Common myeloid progenitor, CD34-positive (primary cell): ENCODE data around the gene CDNF.
"Not testable (repeated sequence)": the region's sequence is repeated elsewhere in the genome, so short reads cannot be mapped to it uniquely, and the experiment has no call there.

Experiments
- CTCF ChIA-PET: fragments of 350-600 bp; sonication (Branson Sonifier 250); formaldehyde crosslinking; loops from one replicate; lab custom pipeline; 2021; ENCODE audit warnings: antibody characterized with exemption; lab: Charles Lee
- POLR2A ChIA-PET: fragments of 350-600 bp; sonication (Branson Sonifier 250); formaldehyde crosslinking; loops from one replicate; lab custom pipeline; 2021; ENCODE audit warnings: antibody characterized with exemption; lab: Charles Lee
- DNase-seq, 3 donors: peaks; one replicate each; pipeline versions ENCODE4 v3.0.0 to v3.0.0-alpha.2; 2013
- H3K27ac ChIP-seq, 2 experiments: 1 replicate in 1 of 2; 2 replicates in 1 of 2; pipeline ENCODE4 v1.7.0; 2013; ENCODE audit warnings: inconsistent platforms in 2 of 2, low read length in 2 of 2, mild to moderate bottlenecking in 2 of 2, low read depth in 1 of 2, moderate library complexity in 1 of 2; ENCODE audit not compliant: severe bottlenecking in 2 of 2, insufficient read depth in 1 of 2, poor library complexity in 1 of 2
- H3K27me3 ChIP-seq, 5 experiments: replicated peaks in 2 of 5; 1 replicate in 3 of 5; 2 replicates in 2 of 5; pipeline versions ENCODE4 v1.6.1 to v1.7.0; 2013; ENCODE audit warnings: low read length in 4 of 5, mild to moderate bottlenecking in 2 of 5, moderate library complexity in 2 of 5, inconsistent platforms in 1 of 5; ENCODE audit not compliant: insufficient read depth in 5 of 5, control insufficient read depth in 4 of 5
- H3K36me3 ChIP-seq, 4 experiments: 1 replicate in 2 of 4; 2 replicates in 2 of 4; pipeline versions ENCODE4 v1.6.1 to v1.7.0; 2013; ENCODE audit warnings: low read length in 3 of 4, control low read depth in 1 of 4, mild to moderate bottlenecking in 1 of 4; ENCODE audit not compliant: control insufficient read depth in 4 of 4, insufficient read depth in 4 of 4
- H3K4me1 ChIP-seq, 4 experiments: 1 replicate in 3 of 4; 2 replicates in 1 of 4; pipeline versions ENCODE4 v1.6.1 to v1.7.1; 2013; ENCODE audit warnings: low read length in 3 of 4, mild to moderate bottlenecking in 3 of 4, control low read depth in 1 of 4, inconsistent platforms in 1 of 4, moderate library complexity in 1 of 4; ENCODE audit not compliant: control insufficient read depth in 4 of 4, insufficient read depth in 4 of 4; ENCODE audit errors: control extremely low read depth in 1 of 4
- H3K4me3 ChIP-seq, 7 experiments: 1 replicate in 4 of 7; 2 replicates in 3 of 7; pipeline versions ENCODE4 v1.5.1 to v1.7.0; 2013; ENCODE audit warnings: mild to moderate bottlenecking in 7 of 7, low read length in 6 of 7, moderate library complexity in 6 of 7, inconsistent platforms in 2 of 7, low read depth in 2 of 7, control low read depth in 1 of 7; ENCODE audit not compliant: insufficient read depth in 4 of 7, control insufficient read depth in 1 of 7; ENCODE audit errors: extremely low read depth in 1 of 7
- H3K9me3 ChIP-seq, 5 experiments: 1 replicate in 4 of 5; 2 replicates in 1 of 5; pipeline versions ENCODE4 v1.6.1 to v1.7.1; 2013; ENCODE audit warnings: low read length in 4 of 5, mild to moderate bottlenecking in 2 of 5, inconsistent platforms in 1 of 5, low read depth in 1 of 5, moderate library complexity in 1 of 5; ENCODE audit not compliant: control insufficient read depth in 4 of 5, insufficient read depth in 2 of 5; ENCODE audit errors: control extremely low read depth in 1 of 5
- WGBS: methylation state at CpG from one replicate; pipeline ENCODE4 v1.1.5; 2013; ENCODE audit not compliant: insufficient coverage; 5-methylcytosine and 5-hydroxymethylcytosine counted together

CDNF gene

GRCh38 chr10:14820010-14820774, 17.6 kb downstream of the CDNF start:
- no peak for DNase-seq
- H3K27ac ChIP-seq: no peak overlapping the region

DNA sequence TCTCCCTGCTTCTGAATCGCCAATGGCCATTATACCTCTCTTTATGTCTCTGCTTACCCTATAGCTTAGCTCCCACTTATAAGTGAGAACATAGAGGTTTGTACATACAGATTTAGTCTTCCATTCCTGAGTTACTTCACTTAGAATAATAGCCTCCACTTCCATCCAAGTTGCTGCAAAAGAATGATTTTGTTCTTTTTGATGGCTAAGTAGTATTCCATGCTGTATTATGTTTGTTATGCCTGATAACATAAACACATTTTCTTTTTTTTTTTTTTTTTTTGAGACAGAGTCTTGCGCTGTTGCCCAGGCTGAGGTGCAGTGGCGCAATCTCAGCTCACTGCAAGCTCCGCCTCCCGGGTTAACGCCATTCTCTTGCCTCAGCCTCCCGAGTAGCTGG, 21.1 kb downstream of the CDNF start:
- H3K4me1 ChIP-seq, H3K27me3 ChIP-seq, DNase-seq, CTCF ChIA-PET, POLR2A ChIA-PET, H3K4me3 ChIP-seq, H3K9me3 ChIP-seq, H3K36me3 ChIP-seq, H3K27ac ChIP-seq: not testable (repeated sequence)
- whole genome bisulfite sequencing: 100% methylated on average over 1 of the region's 7 CpGs

More at GRCh38 chr10:14820010-14820774, 17.6 kb downstream of the CDNF start:
- ChIA-PET CTCF (interaction anchor here (0.7 to 1.6 kb wide), 3 partner anchors 17 to 209 kb away, joined by 3 to 4 read pairs (median 3); partner anchors contain the start of gene CDNF), POLR2A (interaction anchor here (0.6 kb wide), 1 partner anchor 196 kb away, joined by 3 read pairs; no protein-coding TSS in a partner anchor)
- H3K36me3 ChIP-seq: no peaks in the 10 kb centered on the region
- 100% methylated on average over 2 of the region's 10 CpGs for WGBS
- no peaks in the 10 kb centered on the region for H3K27me3 ChIP-seq
- peaks cover 0 to 5% (median 0%) of the 10 kb centered on the region in 4 experiments for H3K4me1 ChIP-seq
- H3K9me3 ChIP-seq: no peaks in the 10 kb centered on the region
- H3K4me3 ChIP-seq: no peak overlapping the region

- 98% methylated on average over 5 of the region's 6 CpGs for WGBS
- no peak overlapping the region for H3K4me3 ChIP-seq
- CTCF ChIA-PET: interaction anchor here (0.6 kb wide), 1 partner anchor 246 kb away, joined by 3 read pairs; no protein-coding TSS in a partner anchor
- no peak for DNase-seq
- H3K4me1 ChIP-seq: no peaks in the 10 kb centered on the region
- H3K27me3 ChIP-seq: no peaks in the 10 kb centered on the region
- no peaks in the 10 kb centered on the region for H3K36me3 ChIP-seq
- POLR2A ChIA-PET: no interaction called here
- no peaks in the 10 kb centered on the region for H3K9me3 ChIP-seq
- H3K27ac ChIP-seq: no peak overlapping the region
These were observed 22.2 kb downstream of the CDNF start for GRCh38 chr10:14815681-14816080.

DNA sequence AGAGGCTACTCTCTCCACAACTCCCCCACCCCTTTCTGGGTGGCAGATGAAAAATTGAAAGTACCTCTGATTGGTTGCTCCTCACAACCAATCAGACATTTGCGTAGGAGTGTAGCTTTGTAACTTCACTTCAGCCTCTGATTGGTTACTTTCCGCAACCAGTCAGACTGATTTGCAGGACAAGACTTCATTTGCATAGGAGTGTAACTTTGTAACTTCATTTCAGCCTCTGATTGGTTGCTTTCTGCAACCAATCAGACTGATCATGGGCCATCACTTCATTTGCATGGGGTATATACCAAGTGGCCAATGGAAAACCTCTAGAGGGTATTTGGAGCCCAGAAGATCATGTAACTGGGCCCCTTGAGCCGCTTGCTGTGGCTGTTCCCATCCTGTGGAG, 25.6 kb downstream of the CDNF start:
- no peak overlapping the region for H3K27ac ChIP-seq
- H3K27me3 ChIP-seq: no peaks in the 10 kb centered on the region
- no peaks in the 10 kb centered on the region for H3K4me1 ChIP-seq
- H3K4me3 ChIP-seq: no peak overlapping the region
- ChIA-PET CTCF (interaction anchor here (1.5 kb wide), 1 partner anchor 10 kb away, joined by 4 read pairs; no protein-coding TSS in a partner anchor), POLR2A (no interaction called here)
- WGBS: 46% methylated on average over 2 of the region's 3 CpGs
- no peaks in the 10 kb centered on the region for H3K9me3 ChIP-seq
- H3K36me3 ChIP-seq: no peaks in the 10 kb centered on the region
- no peak for DNase-seq

DNA sequence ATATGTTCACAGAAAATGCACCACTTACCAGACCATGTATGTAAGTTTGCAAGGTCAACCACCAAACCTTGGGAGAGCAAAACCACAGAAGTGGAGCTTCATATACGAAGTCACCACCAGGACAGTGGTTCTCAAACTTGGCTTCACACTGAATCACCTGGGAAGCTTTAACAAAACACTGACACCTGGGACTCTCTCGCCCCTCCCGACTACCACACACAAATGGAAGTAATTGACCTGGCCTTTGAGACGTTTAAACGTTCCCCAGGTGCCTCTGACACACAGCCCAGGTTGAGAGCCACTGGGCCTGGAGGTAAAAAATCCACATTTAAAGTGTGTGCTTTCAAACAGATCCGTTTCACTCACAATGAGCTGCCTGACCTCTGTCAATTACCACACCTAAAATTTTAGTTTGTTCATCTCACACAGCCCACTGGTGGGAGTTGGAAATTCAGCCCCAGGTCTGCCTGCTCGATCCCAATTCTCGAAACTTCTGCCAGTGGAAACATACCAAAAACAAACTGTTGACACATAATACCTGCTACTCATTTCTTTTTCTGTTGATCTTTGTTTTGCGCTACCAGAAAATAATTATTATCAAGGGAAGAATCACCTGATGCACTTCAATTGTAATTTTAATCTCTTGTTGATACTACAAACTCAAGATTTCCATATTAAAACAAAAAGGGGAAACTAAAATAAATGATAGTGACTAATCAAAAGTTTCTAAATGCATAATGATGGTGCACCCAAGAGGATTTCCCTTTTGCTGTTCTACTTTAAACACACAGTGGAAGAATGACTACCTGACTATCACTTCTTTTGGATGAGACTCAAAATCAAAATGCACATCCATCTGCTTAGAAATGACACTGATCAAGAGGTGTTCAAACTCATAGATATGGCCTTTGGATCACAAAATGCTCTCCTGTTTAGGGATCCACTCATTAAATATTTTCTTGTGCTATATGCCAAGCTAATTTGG, 26.6 kb downstream of the CDNF start:
- H3K4me1 ChIP-seq: no peaks in the 10 kb centered on the region
- ChIA-PET CTCF (no interaction called here), POLR2A (no interaction called here)
- H3K27me3 ChIP-seq: no peaks in the 10 kb centered on the region
- H3K36me3 ChIP-seq: no peaks in the 10 kb centered on the region
- no peak overlapping the region for H3K4me3 ChIP-seq
- H3K27ac ChIP-seq: no peak overlapping the region
- H3K9me3 ChIP-seq: no peaks in the 10 kb centered on the region
- 91% methylated on average over 7 of the region's 9 CpGs for WGBS
- peak in 1 of 3 donors; percentile 9 for DNase-seq

DNA sequence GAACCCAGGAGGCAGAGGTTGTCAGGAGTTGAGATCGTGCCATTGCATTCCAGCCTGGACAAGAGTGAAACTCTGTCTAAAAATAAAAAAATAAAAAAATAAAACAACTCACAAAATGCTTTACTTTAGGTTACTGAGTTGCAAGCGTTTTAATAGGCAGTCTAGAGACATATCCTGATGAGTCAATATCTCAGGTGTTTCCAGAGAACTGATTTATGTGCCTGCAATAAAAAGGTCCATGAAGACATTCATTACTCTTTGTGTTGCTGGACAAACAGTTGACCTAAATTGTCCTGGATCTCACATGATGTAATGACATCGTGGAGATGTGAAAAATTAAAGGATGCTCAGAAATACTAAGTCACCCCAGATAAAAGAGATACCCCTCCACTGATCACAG, 31.5 kb downstream of the CDNF start:
- 100% methylated on average over 1 of the region's 3 CpGs for WGBS
- POLR2A ChIA-PET: no interaction called here
- H3K4me1 ChIP-seq: no peaks in the 10 kb centered on the region
- no peak for DNase-seq
- no peaks in the 10 kb centered on the region for H3K9me3 ChIP-seq
- no peaks in the 10 kb centered on the region for H3K36me3 ChIP-seq
- H3K27ac ChIP-seq: no peak overlapping the region
- CTCF ChIA-PET: interaction anchor here (1.0 kb wide), 1 partner anchor 12 kb away, joined by 3 read pairs; no protein-coding TSS in a partner anchor
- no peaks in the 10 kb centered on the region for H3K27me3 ChIP-seq
- no peak overlapping the region for H3K4me3 ChIP-seq
